HEK293 (cell line): ENCODE data around the gene ABR.

ENCODE experiments used
- FEZF1 ChIP-seq: fragments of 450-650 bp; formaldehyde crosslinking; IDR thresholded peaks from 2 replicates; pipeline ENCODE4 v1.5.1; 2016; ENCODE audit warnings: missing biosample characterization, missing genetic modification characterization
- HOXC10 ChIP-seq: sonication (generic); formaldehyde crosslinking; IDR thresholded peaks from 2 replicates; pipeline ENCODE4 v1.8.1; 2023; ENCODE audit warnings: mild to moderate bottlenecking, missing genetic modification reagents
- ZFP41 ChIP-seq: fragments of 450-650 bp; formaldehyde crosslinking; IDR thresholded peaks from 2 replicates; pipeline ENCODE4 v1.5.1; 2016; ENCODE audit warnings: missing biosample characterization, missing genetic modification characterization, borderline replicate concordance
- ZNF24 ChIP-seq: fragments of 450-650 bp; formaldehyde crosslinking; IDR thresholded peaks from 2 replicates; pipeline ENCODE4 v1.5.1; 2016; ENCODE audit warnings: missing biosample characterization, missing genetic modification characterization
- ZNF274 ChIP-seq, 2 experiments: fragments of 200-500 bp in 1 of 2; fragments of 450-650 bp in 1 of 2; sonication (Bioruptor generic) in 1 of 2; formaldehyde crosslinking in 1 of 2; IDR thresholded peaks; 2 replicates each; pipeline versions ENCODE4 v1.5.1 to v1.6.1; 2014 to 2016; ENCODE audit warnings: borderline replicate concordance in 1 of 2, inconsistent platforms in 1 of 2, low read length in 1 of 2, missing biosample characterization in 1 of 2, missing genetic modification characterization in 1 of 2
- ZNF311 ChIP-seq: fragments of 450-650 bp; formaldehyde crosslinking; IDR thresholded peaks from 2 replicates; pipeline ENCODE4 v1.5.1; 2017; ENCODE audit warnings: missing biosample characterization, missing genetic modification characterization, borderline replicate concordance
- ZNF423 ChIP-seq: fragments of 450-650 bp; formaldehyde crosslinking; IDR thresholded peaks from 2 replicates; pipeline ENCODE4 v1.5.1; 2016; ENCODE audit warnings: missing biosample characterization, missing genetic modification characterization
- ZNF571 ChIP-seq: fragments of 450-650 bp; formaldehyde crosslinking; IDR thresholded peaks from 2 replicates; pipeline ENCODE4 v1.5.0; 2017; ENCODE audit warnings: missing biosample characterization, missing genetic modification characterization
- ZNF843 ChIP-seq: fragments of 450-650 bp; formaldehyde crosslinking; IDR thresholded peaks from 2 replicates; pipeline ENCODE4 v1.5.1; 2016; ENCODE audit warnings: missing biosample characterization, missing genetic modification characterization
- TF ChIP-seq, protein P1 (sequence below): fragments of 450-650 bp; formaldehyde crosslinking; IDR thresholded peaks from 2 replicates; pipeline ENCODE4 v1.5.1; 2016; ENCODE audit warnings: missing biosample characterization, missing genetic modification characterization
- TF ChIP-seq, protein P2 (sequence below): fragments of 450-650 bp; formaldehyde crosslinking; IDR thresholded peaks from 2 replicates; pipeline ENCODE4 v1.5.0; 2017; ENCODE audit warnings: missing biosample characterization, missing genetic modification characterization, borderline replicate concordance
- TF ChIP-seq, protein P3 (sequence below): fragments of 450-650 bp; formaldehyde crosslinking; IDR thresholded peaks from 2 replicates; pipeline ENCODE4 v1.5.1; 2017; ENCODE audit warnings: missing biosample characterization, missing genetic modification characterization
- TF ChIP-seq, protein P4 (sequence below): fragments of 450-650 bp; formaldehyde crosslinking; IDR thresholded peaks from 2 replicates; pipeline ENCODE4 v1.5.1; 2016; ENCODE audit warnings: missing biosample characterization, missing genetic modification characterization, low read depth

DNA sequence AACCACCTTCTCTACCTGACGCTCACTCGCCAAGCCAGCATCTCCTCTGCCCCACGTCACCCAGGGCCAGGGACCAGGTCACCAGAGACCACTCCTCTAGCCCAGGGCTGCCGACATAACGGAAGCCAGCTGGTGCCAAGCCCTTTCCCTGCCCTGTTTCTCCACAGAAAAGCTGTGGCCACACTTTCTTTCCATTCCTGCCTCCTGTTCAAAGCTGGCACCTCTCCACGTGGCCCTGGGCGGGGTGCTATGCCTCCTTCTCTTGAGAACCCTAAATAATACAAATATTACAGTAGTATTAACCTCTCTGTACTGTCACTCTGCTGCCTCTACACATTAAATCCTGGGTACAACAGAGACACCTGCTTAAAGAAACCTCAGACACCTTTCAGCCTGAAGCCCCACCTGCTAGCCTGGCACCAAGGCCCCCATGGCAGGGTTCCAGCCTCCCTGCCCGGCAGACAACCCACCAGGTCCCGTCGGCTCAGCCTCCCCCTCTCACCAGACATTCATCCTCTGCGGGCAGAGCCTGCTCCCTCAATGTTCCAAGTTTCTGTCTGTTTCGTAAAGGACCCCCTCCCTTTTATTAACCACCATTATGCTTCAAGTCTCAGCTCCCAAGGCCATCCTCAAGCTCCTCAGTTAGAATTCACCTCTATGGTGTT lies 120.5 kb downstream of the ABR start:
- TF ChIP-seq, protein P1, sequence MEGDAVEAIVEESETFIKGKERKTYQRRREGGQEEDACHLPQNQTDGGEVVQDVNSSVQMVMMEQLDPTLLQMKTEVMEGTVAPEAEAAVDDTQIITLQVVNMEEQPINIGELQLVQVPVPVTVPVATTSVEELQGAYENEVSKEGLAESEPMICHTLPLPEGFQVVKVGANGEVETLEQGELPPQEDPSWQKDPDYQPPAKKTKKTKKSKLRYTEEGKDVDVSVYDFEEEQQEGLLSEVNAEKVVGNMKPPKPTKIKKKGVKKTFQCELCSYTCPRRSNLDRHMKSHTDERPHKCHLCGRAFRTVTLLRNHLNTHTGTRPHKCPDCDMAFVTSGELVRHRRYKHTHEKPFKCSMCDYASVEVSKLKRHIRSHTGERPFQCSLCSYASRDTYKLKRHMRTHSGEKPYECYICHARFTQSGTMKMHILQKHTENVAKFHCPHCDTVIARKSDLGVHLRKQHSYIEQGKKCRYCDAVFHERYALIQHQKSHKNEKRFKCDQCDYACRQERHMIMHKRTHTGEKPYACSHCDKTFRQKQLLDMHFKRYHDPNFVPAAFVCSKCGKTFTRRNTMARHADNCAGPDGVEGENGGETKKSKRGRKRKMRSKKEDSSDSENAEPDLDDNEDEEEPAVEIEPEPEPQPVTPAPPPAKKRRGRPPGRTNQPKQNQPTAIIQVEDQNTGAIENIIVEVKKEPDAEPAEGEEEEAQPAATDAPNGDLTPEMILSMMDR, result no peak
- no peak for TF ChIP-seq ZNF843 (tag by site-specific recombination)
- TF ChIP-seq ZNF24, result no peak
- no peak for TF ChIP-seq ZNF311 (tag by site-specific recombination)
- no peak for TF ChIP-seq HOXC10
- TF ChIP-seq ZNF423 (tag by site-specific recombination), result no peak
- TF ChIP-seq, protein P2, sequence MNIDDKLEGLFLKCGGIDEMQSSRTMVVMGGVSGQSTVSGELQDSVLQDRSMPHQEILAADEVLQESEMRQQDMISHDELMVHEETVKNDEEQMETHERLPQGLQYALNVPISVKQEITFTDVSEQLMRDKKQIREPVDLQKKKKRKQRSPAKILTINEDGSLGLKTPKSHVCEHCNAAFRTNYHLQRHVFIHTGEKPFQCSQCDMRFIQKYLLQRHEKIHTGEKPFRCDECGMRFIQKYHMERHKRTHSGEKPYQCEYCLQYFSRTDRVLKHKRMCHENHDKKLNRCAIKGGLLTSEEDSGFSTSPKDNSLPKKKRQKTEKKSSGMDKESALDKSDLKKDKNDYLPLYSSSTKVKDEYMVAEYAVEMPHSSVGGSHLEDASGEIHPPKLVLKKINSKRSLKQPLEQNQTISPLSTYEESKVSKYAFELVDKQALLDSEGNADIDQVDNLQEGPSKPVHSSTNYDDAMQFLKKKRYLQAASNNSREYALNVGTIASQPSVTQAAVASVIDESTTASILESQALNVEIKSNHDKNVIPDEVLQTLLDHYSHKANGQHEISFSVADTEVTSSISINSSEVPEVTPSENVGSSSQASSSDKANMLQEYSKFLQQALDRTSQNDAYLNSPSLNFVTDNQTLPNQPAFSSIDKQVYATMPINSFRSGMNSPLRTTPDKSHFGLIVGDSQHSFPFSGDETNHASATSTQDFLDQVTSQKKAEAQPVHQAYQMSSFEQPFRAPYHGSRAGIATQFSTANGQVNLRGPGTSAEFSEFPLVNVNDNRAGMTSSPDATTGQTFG (tag by site-specific recombination), result no peak
- TF ChIP-seq ZNF571 (tag by site-specific recombination), result no peak
- TF ChIP-seq, protein P3, sequence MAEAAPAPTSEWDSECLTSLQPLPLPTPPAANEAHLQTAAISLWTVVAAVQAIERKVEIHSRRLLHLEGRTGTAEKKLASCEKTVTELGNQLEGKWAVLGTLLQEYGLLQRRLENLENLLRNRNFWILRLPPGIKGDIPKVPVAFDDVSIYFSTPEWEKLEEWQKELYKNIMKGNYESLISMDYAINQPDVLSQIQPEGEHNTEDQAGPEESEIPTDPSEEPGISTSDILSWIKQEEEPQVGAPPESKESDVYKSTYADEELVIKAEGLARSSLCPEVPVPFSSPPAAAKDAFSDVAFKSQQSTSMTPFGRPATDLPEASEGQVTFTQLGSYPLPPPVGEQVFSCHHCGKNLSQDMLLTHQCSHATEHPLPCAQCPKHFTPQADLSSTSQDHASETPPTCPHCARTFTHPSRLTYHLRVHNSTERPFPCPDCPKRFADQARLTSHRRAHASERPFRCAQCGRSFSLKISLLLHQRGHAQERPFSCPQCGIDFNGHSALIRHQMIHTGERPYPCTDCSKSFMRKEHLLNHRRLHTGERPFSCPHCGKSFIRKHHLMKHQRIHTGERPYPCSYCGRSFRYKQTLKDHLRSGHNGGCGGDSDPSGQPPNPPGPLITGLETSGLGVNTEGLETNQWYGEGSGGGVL (tag by site-specific recombination), result no peak
- no peak for TF ChIP-seq ZFP41 (tag by site-specific recombination)
- no peak for TF ChIP-seq FEZF1 (tag by site-specific recombination)
- TF ChIP-seq, protein P4, sequence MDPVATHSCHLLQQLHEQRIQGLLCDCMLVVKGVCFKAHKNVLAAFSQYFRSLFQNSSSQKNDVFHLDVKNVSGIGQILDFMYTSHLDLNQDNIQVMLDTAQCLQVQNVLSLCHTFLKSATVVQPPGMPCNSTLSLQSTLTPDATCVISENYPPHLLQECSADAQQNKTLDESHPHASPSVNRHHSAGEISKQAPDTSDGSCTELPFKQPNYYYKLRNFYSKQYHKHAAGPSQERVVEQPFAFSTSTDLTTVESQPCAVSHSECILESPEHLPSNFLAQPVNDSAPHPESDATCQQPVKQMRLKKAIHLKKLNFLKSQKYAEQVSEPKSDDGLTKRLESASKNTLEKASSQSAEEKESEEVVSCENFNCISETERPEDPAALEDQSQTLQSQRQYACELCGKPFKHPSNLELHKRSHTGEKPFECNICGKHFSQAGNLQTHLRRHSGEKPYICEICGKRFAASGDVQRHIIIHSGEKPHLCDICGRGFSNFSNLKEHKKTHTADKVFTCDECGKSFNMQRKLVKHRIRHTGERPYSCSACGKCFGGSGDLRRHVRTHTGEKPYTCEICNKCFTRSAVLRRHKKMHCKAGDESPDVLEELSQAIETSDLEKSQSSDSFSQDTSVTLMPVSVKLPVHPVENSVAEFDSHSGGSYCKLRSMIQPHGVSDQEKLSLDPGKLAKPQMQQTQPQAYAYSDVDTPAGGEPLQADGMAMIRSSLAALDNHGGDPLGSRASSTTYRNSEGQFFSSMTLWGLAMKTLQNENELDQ (tag by site-specific recombination), result no peak
- no peak for TF ChIP-seq ZNF274 (IDR thresholded peaks at IDR 0.05; ENCODE audit: low read length)
- no peak for TF ChIP-seq ZNF274 (tag by site-specific recombination; IDR thresholded peaks at IDR 0.05; ENCODE audit: borderline replicate concordance)
